Measurements from ENCODE around the gene KRT15.

Gene KRT15

DNA sequence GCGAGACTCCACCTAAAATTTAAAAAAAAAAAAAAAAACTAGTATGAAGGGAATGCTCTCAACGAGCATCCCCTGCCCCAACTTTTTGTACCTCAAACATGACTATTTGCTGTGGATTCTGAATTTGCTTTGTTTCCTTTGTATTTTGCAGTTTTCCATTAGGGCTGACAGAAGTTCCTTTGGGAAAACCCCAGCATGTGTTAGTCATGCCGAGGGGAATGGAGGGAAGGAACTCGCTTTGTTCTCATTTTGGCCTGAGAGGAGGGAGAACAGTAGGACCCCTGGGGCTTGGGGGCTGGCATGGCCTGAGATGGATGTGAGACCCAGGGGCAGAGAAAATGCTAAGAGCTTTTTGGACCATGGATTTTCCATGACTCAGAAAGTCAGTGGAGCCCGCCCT lies 32.7 kb upstream of the KRT15 start:
- H3K4me3 ChIP-seq (IDR thresholded peaks at IDR 0.05; ENCODE audit: insufficient read depth, low read depth, low read length): no peak overlapping the region
- H2AFZ ChIP-seq (ENCODE audit: low read depth): no peak overlapping the region
- H4K20me1 ChIP-seq (ENCODE audit: insufficient read depth): no peaks in the 10 kb centered on the region
- no peak overlapping the region for H3K27ac ChIP-seq
- TF ChIP-seq, protein P1, sequence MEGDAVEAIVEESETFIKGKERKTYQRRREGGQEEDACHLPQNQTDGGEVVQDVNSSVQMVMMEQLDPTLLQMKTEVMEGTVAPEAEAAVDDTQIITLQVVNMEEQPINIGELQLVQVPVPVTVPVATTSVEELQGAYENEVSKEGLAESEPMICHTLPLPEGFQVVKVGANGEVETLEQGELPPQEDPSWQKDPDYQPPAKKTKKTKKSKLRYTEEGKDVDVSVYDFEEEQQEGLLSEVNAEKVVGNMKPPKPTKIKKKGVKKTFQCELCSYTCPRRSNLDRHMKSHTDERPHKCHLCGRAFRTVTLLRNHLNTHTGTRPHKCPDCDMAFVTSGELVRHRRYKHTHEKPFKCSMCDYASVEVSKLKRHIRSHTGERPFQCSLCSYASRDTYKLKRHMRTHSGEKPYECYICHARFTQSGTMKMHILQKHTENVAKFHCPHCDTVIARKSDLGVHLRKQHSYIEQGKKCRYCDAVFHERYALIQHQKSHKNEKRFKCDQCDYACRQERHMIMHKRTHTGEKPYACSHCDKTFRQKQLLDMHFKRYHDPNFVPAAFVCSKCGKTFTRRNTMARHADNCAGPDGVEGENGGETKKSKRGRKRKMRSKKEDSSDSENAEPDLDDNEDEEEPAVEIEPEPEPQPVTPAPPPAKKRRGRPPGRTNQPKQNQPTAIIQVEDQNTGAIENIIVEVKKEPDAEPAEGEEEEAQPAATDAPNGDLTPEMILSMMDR (conservative IDR thresholded peaks at IDR 0.05; ENCODE audit: low read depth, low read length): no peak
- no peak overlapping the region for H3K9ac ChIP-seq
- H3K4me1 ChIP-seq (ENCODE audit: low read depth, poor library complexity, severe bottlenecking): peaks cover 12% of the 10 kb centered on the region
- H3K36me3 ChIP-seq (ENCODE audit: insufficient read depth): no peaks in the 10 kb centered on the region
- H3K79me2 ChIP-seq (ENCODE audit: insufficient read depth, low read depth): no peaks in the 10 kb centered on the region
- H3K4me2 ChIP-seq: no peak overlapping the region
- peaks cover 9% of the 10 kb centered on the region; the same call in 1 of the 2 replicates for H3K27me3 ChIP-seq (ENCODE audit: insufficient read depth, low read depth)

DNA sequence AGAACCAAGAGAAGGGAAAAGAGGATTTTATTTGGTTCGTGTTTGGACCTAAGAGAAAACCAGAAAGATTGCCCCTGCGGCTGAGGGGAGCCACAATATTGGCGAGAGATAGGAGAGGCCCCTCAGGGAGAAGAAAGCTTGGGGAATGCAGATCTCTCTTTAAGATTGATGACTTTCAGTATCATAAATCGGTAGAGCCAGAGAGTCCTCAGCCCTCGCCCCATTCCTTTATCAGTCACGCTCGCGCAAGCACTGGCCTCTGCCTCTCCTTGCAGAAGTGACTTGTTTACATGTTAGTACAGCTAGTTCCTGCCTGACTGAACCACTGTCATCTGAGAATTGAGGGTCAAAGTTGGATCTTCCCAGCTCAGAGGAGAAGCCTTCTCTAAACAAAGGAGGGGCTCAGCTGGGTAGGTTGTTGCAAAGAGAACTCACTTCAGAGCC lies 30.9 kb upstream of the KRT15 start:
- H4K20me1 ChIP-seq (ENCODE audit: insufficient read depth): no peaks in the 10 kb centered on the region
- H3K4me1 ChIP-seq (ENCODE audit: low read depth, poor library complexity, severe bottlenecking): peaks cover 12% of the 10 kb centered on the region
- no peaks in the 10 kb centered on the region for H3K36me3 ChIP-seq (ENCODE audit: insufficient read depth)
- TF ChIP-seq, protein P1 (conservative IDR thresholded peaks at IDR 0.05; ENCODE audit: low read depth, low read length): no peak
- peak overlapping the region; percentile 52 for H3K4me2 ChIP-seq
- no peaks in the 10 kb centered on the region for H3K79me2 ChIP-seq (ENCODE audit: insufficient read depth, low read depth)
- H3K27ac ChIP-seq: no peak overlapping the region
- H3K9ac ChIP-seq: no peak overlapping the region
- peaks cover 1% of the 10 kb centered on the region; the same call in 1 of the 2 replicates for H3K27me3 ChIP-seq (ENCODE audit: insufficient read depth, low read depth)
- no peak overlapping the region for H3K4me3 ChIP-seq (IDR thresholded peaks at IDR 0.05; ENCODE audit: insufficient read depth, low read depth, low read length)
- peak overlapping the region; percentile 81 for H2AFZ ChIP-seq (ENCODE audit: low read depth)

DNA sequence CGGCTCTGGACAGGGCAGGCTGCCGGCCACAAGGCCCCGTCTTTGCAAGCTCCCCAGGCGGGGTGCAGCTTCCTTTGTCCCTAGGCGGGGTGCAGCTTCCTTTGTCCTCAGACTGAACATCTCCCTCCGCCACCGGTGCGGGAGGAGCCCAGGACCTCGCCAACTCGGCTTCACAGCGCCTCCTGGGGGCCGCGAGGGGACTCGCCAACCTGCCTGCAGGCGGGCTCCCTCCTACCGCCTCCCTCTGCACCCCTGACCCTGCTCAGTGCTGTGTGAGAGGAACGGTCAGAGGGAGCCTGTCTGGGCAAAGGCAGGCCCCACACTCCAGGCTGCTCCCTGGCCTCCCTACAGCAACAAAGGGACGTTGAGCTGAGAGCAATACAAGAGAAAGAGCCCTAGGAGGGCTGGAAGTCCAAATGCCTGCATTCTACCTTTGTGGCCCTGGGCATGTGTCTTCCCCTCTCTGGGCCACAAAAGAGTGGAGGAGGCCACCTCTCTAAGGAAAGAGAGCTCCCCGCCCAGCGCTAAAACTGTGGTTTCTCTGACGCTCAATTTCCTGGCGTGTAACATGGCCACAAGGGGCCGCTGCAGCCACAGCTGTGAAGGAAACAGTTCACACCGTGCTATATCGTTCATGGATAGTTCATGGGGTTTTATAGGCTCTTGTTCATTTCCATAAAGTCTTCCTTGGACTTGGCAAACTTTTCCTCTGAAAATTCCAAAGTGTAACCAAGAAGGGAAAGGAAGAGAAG lies 30.3 kb upstream of the KRT15 start:
- H3K4me2 ChIP-seq: peak overlapping the region; percentile 52
- no peak overlapping the region for H3K9ac ChIP-seq
- no peaks in the 10 kb centered on the region for H4K20me1 ChIP-seq (ENCODE audit: insufficient read depth)
- H3K27me3 ChIP-seq (ENCODE audit: insufficient read depth, low read depth): no peaks in the 10 kb centered on the region
- no peaks in the 10 kb centered on the region for H3K79me2 ChIP-seq (ENCODE audit: insufficient read depth, low read depth)
- TF ChIP-seq, protein P1 (conservative IDR thresholded peaks at IDR 0.05; ENCODE audit: low read depth, low read length): peak; percentile 98
- H3K36me3 ChIP-seq (ENCODE audit: insufficient read depth): no peaks in the 10 kb centered on the region
- H3K27ac ChIP-seq: no peak overlapping the region
- H2AFZ ChIP-seq (ENCODE audit: low read depth): peak overlapping the region; percentile 81
- peaks cover 12% of the 10 kb centered on the region for H3K4me1 ChIP-seq (ENCODE audit: low read depth, poor library complexity, severe bottlenecking)
- H3K4me3 ChIP-seq (IDR thresholded peaks at IDR 0.05; ENCODE audit: insufficient read depth, low read depth, low read length): no peak overlapping the region

DNA sequence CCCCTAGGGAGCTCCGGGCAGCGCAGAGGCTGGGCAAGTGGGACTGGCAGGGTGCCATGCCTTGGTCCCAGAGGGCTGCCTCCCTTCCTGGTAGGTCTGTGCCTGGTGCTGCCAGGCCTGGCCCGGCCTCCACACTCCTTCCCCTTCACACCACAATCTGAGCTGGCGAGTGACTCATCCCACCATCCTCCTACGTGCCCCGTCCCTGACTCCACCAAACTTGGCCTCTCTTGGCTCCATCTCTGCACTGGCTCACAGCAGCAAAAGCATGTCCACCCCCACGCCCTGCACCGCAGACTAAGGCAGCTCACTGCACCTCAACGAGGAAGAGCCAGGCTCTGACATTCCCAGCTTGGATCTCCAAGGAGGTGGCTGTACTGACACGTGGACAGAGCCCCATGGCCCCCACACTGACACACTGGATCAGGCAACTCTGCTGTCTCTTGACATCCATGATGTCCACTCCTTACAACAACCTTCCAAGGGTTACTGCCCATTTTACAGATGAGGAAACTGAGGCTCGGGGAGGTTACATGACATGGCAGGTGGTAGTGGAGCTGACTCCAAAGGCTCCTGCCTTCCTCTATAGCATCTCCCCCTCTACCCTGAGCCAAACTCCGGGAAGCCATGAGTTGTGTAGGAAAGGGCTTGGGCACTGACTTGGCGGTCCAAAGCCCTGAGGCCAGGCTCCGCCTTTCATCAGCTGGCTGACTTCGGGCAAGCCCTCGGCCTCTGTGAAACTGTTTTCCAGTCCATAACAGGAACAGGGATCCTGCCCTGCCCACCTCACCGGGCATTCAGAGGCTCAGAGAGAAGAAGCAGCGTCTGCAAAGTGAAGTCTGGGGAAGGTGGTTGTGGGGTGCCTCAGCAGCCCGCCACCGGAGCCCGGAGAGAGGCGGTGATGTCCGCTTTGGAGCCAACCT lies 29.5 kb upstream of the KRT15 start:
- no peak overlapping the region for H3K9ac ChIP-seq
- no peaks in the 10 kb centered on the region for H4K20me1 ChIP-seq (ENCODE audit: insufficient read depth)
- peak overlapping the region; percentile 81; the same call in 1 of the 2 replicates for H2AFZ ChIP-seq (ENCODE audit: low read depth)
- TF ChIP-seq, protein P1 (conservative IDR thresholded peaks at IDR 0.05; ENCODE audit: low read depth, low read length): no peak
- no peak overlapping the region for H3K27ac ChIP-seq
- H3K27me3 ChIP-seq (ENCODE audit: insufficient read depth, low read depth): no peaks in the 10 kb centered on the region
- peaks cover 12% of the 10 kb centered on the region for H3K4me1 ChIP-seq (ENCODE audit: low read depth, poor library complexity, severe bottlenecking)
- no peaks in the 10 kb centered on the region for H3K36me3 ChIP-seq (ENCODE audit: insufficient read depth)
- H3K79me2 ChIP-seq (ENCODE audit: insufficient read depth, low read depth): no peaks in the 10 kb centered on the region
- peak overlapping the region; percentile 52; the same call in 1 of the 2 replicates for H3K4me2 ChIP-seq
- H3K4me3 ChIP-seq (IDR thresholded peaks at IDR 0.05; ENCODE audit: insufficient read depth, low read depth, low read length): no peak overlapping the region

Data from KMS-11 (cell line).